OCI-LY1 (cell line): ENCODE data around the gene HS3ST3B1.

Source experiments
- CTCF ChIP-seq: fragments of 200-600 bp; sonication (generic), shearing (Covaris generic); IDR thresholded peaks from 2 replicates; pipeline ENCODE4 v1.5.1; 2017; ENCODE audit warnings: mild to moderate bottlenecking, antibody characterized with exemption, low read length, moderate library complexity, mixed read lengths
- EZH2 ChIP-seq: fragments of 200-600 bp; sonication (generic), shearing (Covaris generic); IDR thresholded peaks from 2 replicates; pipeline ENCODE4 v1.8.0; 2017; ENCODE audit warnings: borderline replicate concordance, mixed run types, mild to moderate bottlenecking, antibody characterized with exemption, low read length, moderate library complexity, mixed read lengths

DNA sequence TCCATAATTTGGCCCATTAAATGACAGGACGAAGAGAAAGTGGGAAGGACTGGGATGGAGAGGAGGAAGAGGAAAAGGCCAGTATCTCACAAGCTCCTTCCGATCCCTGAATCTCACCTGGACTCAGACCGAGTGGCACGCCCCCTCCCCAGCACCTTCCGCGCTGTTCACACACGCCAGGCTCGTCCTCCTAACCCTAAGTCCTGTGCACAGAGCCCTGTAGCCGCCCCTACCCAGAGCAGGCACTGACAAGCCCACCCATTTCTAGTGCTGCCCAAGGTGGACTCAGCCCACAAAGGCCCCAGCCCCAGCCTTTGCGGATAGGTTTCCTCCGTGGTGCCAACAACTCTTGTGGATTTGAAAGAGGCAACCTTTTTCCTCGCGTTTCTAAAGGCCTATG lies 9.2 kb downstream of the HS3ST3B1 start:
- TF ChIP-seq CTCF, result no peak
- TF ChIP-seq EZH2, result no peak
